ENCODE data around the gene SENP1.

SENP1 gene

GRCh38 chr12:48026060-48026827 lies 79.6 kb downstream of the SENP1 start:
- no peak overlapping the region for H3K4me3 ChIP-seq (ENCODE audit: low read depth, low read length)
- H3K27me3 ChIP-seq (ENCODE audit: control insufficient read depth, insufficient read depth, low read length), result peaks cover 99% of the 10 kb centered on the region
- no peaks in the 10 kb centered on the region for H3K9me3 ChIP-seq (ENCODE audit: control insufficient read depth, insufficient read depth, low read depth, low read length)
- H3K4me1 ChIP-seq (ENCODE audit: control insufficient read depth, insufficient read depth, low read length), result peaks cover 34% of the 10 kb centered on the region
- H3K27ac ChIP-seq (ENCODE audit: low read depth, low read length), result no peak overlapping the region
- H3K36me3 ChIP-seq (ENCODE audit: control insufficient read depth, insufficient read depth, low read length), result no peaks in the 10 kb centered on the region
- no peak overlapping the region for H3K9ac ChIP-seq (ENCODE audit: low read length)

- Histone ChIP-seq H3K27me3 (ENCODE audit: control insufficient read depth, insufficient read depth, low read length) (peaks cover 99% of the 10 kb centered on the region), H3K4me1 (ENCODE audit: control insufficient read depth, insufficient read depth, low read length) (peaks cover 34% of the 10 kb centered on the region)
Observed at GRCh38 chr12:48025281-48025680, 80.6 kb downstream of the SENP1 start.

GRCh38 chr12:48024735-48025134 lies 81.1 kb downstream of the SENP1 start:
- H3K27me3 ChIP-seq (ENCODE audit: control insufficient read depth, insufficient read depth, low read length), result peaks cover 99% of the 10 kb centered on the region

More at GRCh38 chr12:48025281-48025680, 80.6 kb downstream of the SENP1 start:
- Histone ChIP-seq H3K9ac (ENCODE audit: low read length) (no peak overlapping the region), H3K27ac (ENCODE audit: low read depth, low read length) (no peak overlapping the region), H3K36me3 (ENCODE audit: control insufficient read depth, insufficient read depth, low read length) (no peaks in the 10 kb centered on the region), H3K9me3 (ENCODE audit: control insufficient read depth, insufficient read depth, low read depth, low read length) (no peaks in the 10 kb centered on the region), H3K4me3 (ENCODE audit: low read depth, low read length) (no peak overlapping the region)

GRCh38 chr12:48023386-48023785 lies 82.5 kb downstream of the SENP1 start:
- Histone ChIP-seq H3K9ac (ENCODE audit: low read length) (no peak overlapping the region), H3K36me3 (ENCODE audit: control insufficient read depth, insufficient read depth, low read length) (no peaks in the 10 kb centered on the region), H3K9me3 (ENCODE audit: control insufficient read depth, insufficient read depth, low read depth, low read length) (no peaks in the 10 kb centered on the region), H3K27me3 (ENCODE audit: control insufficient read depth, insufficient read depth, low read length) (peaks cover 99% of the 10 kb centered on the region), H3K27ac (ENCODE audit: low read depth, low read length) (no peak overlapping the region), H3K4me3 (ENCODE audit: low read depth, low read length) (no peak overlapping the region), H3K4me1 (ENCODE audit: control insufficient read depth, insufficient read depth, low read length) (peaks cover 30% of the 10 kb centered on the region)

More at GRCh38 chr12:48024735-48025134, 81.1 kb downstream of the SENP1 start:
- no peak overlapping the region for H3K27ac ChIP-seq (ENCODE audit: low read depth, low read length)
- H3K9ac ChIP-seq (ENCODE audit: low read length), result no peak overlapping the region
- H3K36me3 ChIP-seq (ENCODE audit: control insufficient read depth, insufficient read depth, low read length), result no peaks in the 10 kb centered on the region
- no peak overlapping the region for H3K4me3 ChIP-seq (ENCODE audit: low read depth, low read length)
- H3K9me3 ChIP-seq (ENCODE audit: control insufficient read depth, insufficient read depth, low read depth, low read length), result no peaks in the 10 kb centered on the region
- H3K4me1 ChIP-seq (ENCODE audit: control insufficient read depth, insufficient read depth, low read length), result peaks cover 31% of the 10 kb centered on the region

GRCh38 chr12:48022676-48023385 lies 83.0 kb downstream of the SENP1 start:
- H3K27me3 ChIP-seq (ENCODE audit: control insufficient read depth, insufficient read depth, low read length), result peaks cover 99% of the 10 kb centered on the region
- no peaks in the 10 kb centered on the region for H3K36me3 ChIP-seq (ENCODE audit: control insufficient read depth, insufficient read depth, low read length)
- no peak overlapping the region for H3K4me3 ChIP-seq (ENCODE audit: low read depth, low read length)
- H3K27ac ChIP-seq (ENCODE audit: low read depth, low read length), result no peak overlapping the region
- no peak overlapping the region for H3K9ac ChIP-seq (ENCODE audit: low read length)
- H3K9me3 ChIP-seq (ENCODE audit: control insufficient read depth, insufficient read depth, low read depth, low read length), result no peaks in the 10 kb centered on the region
- H3K4me1 ChIP-seq (ENCODE audit: control insufficient read depth, insufficient read depth, low read length), result peaks cover 29% of the 10 kb centered on the region

GRCh38 chr12:48022180-48022521 lies 83.7 kb downstream of the SENP1 start:
- peaks cover 99% of the 10 kb centered on the region for H3K27me3 ChIP-seq (ENCODE audit: control insufficient read depth, insufficient read depth, low read length)
- peaks cover 22% of the 10 kb centered on the region for H3K4me1 ChIP-seq (ENCODE audit: control insufficient read depth, insufficient read depth, low read length)
- H3K9me3 ChIP-seq (ENCODE audit: control insufficient read depth, insufficient read depth, low read depth, low read length), result no peaks in the 10 kb centered on the region
- no peak overlapping the region for H3K4me3 ChIP-seq (ENCODE audit: low read depth, low read length)
- no peaks in the 10 kb centered on the region for H3K36me3 ChIP-seq (ENCODE audit: control insufficient read depth, insufficient read depth, low read length)
- H3K9ac ChIP-seq (ENCODE audit: low read length), result no peak overlapping the region
- no peak overlapping the region for H3K27ac ChIP-seq (ENCODE audit: low read depth, low read length)

GRCh38 chr12:48021485-48022179 lies 84.2 kb downstream of the SENP1 start:
- H3K36me3 ChIP-seq (ENCODE audit: control insufficient read depth, insufficient read depth, low read length), result no peaks in the 10 kb centered on the region
- no peak overlapping the region for H3K27ac ChIP-seq (ENCODE audit: low read depth, low read length)
- H3K27me3 ChIP-seq (ENCODE audit: control insufficient read depth, insufficient read depth, low read length), result peaks cover 99% of the 10 kb centered on the region
- no peak overlapping the region for H3K9ac ChIP-seq (ENCODE audit: low read length)
- no peak overlapping the region for H3K4me3 ChIP-seq (ENCODE audit: low read depth, low read length)
- H3K9me3 ChIP-seq (ENCODE audit: control insufficient read depth, insufficient read depth, low read depth, low read length), result no peaks in the 10 kb centered on the region
- peaks cover 18% of the 10 kb centered on the region for H3K4me1 ChIP-seq (ENCODE audit: control insufficient read depth, insufficient read depth, low read length)

- Histone ChIP-seq H3K36me3 (ENCODE audit: control insufficient read depth, insufficient read depth, low read length) (no peaks in the 10 kb centered on the region), H3K4me1 (ENCODE audit: control insufficient read depth, insufficient read depth, low read length) (peaks cover 18% of the 10 kb centered on the region), H3K9me3 (ENCODE audit: control insufficient read depth, insufficient read depth, low read depth, low read length) (no peaks in the 10 kb centered on the region), H3K9ac (ENCODE audit: low read length) (no peak overlapping the region), H3K4me3 (ENCODE audit: low read depth, low read length) (no peak overlapping the region), H3K27me3 (ENCODE audit: control insufficient read depth, insufficient read depth, low read length) (peaks cover 99% of the 10 kb centered on the region), H3K27ac (ENCODE audit: low read depth, low read length) (no peak overlapping the region)
Observed at GRCh38 chr12:48019639-48020265, 86.1 kb downstream of the SENP1 start.

GRCh38 chr12:48018618-48018995 lies 87.3 kb downstream of the SENP1 start:
- H3K4me1 ChIP-seq (ENCODE audit: control insufficient read depth, insufficient read depth, low read length), result peaks cover 17% of the 10 kb centered on the region
- H3K4me3 ChIP-seq (ENCODE audit: low read depth, low read length), result no peak overlapping the region
- peaks cover 99% of the 10 kb centered on the region for H3K27me3 ChIP-seq (ENCODE audit: control insufficient read depth, insufficient read depth, low read length)
- H3K9me3 ChIP-seq (ENCODE audit: control insufficient read depth, insufficient read depth, low read depth, low read length), result no peaks in the 10 kb centered on the region
- no peak overlapping the region for H3K9ac ChIP-seq (ENCODE audit: low read length)
- H3K36me3 ChIP-seq (ENCODE audit: control insufficient read depth, insufficient read depth, low read length), result no peaks in the 10 kb centered on the region
- H3K27ac ChIP-seq (ENCODE audit: low read depth, low read length), result no peak overlapping the region

- H3K36me3 ChIP-seq (ENCODE audit: control insufficient read depth, insufficient read depth, low read length), result no peaks in the 10 kb centered on the region
- H3K27ac ChIP-seq (ENCODE audit: low read depth, low read length), result no peak overlapping the region
- H3K27me3 ChIP-seq (ENCODE audit: control insufficient read depth, insufficient read depth, low read length), result peaks cover 99% of the 10 kb centered on the region
Observed at GRCh38 chr12:48017921-48018617, 87.8 kb downstream of the SENP1 start.

More at GRCh38 chr12:48017921-48018617, 87.8 kb downstream of the SENP1 start:
- no peak overlapping the region for H3K4me3 ChIP-seq (ENCODE audit: low read depth, low read length)
- no peaks in the 10 kb centered on the region for H3K9me3 ChIP-seq (ENCODE audit: control insufficient read depth, insufficient read depth, low read depth, low read length)
- peaks cover 11% of the 10 kb centered on the region for H3K4me1 ChIP-seq (ENCODE audit: control insufficient read depth, insufficient read depth, low read length)
- H3K9ac ChIP-seq (ENCODE audit: low read length), result no peak overlapping the region

Measured in HUES6 (cell line).